Mucosa of rectum (tissue), 2 donors: ENCODE data around the gene PIEZO2.

Experiments used
- H3K27ac ChIP-seq, 2 donors: one replicate each; pipeline ENCODE4 v1.7.0; 2013; ENCODE audit warnings: inconsistent platforms in 2 of 2, low read depth in 2 of 2, low read length in 2 of 2
- H3K27me3 ChIP-seq, 2 donors: one replicate each; pipeline ENCODE4 v1.7.0; 2013; ENCODE audit warnings: low read length in 2 of 2; ENCODE audit not compliant: control insufficient read depth in 2 of 2, insufficient read depth in 2 of 2
- H3K36me3 ChIP-seq, 2 donors: one replicate each; pipeline ENCODE4 v1.7.0; 2013; ENCODE audit warnings: low read length in 2 of 2; ENCODE audit not compliant: control insufficient read depth in 2 of 2, insufficient read depth in 2 of 2
- H3K4me1 ChIP-seq, 2 donors: one replicate each; pipeline ENCODE4 v1.7.0; 2013; ENCODE audit warnings: low read length in 2 of 2, mild to moderate bottlenecking in 1 of 2; ENCODE audit not compliant: control insufficient read depth in 2 of 2, insufficient read depth in 2 of 2
- H3K4me3 ChIP-seq, 2 donors: one replicate each; pipeline ENCODE4 v1.7.0; 2013; ENCODE audit warnings: low read length in 2 of 2
- H3K9ac ChIP-seq, 2 donors: one replicate each; pipeline ENCODE4 v1.7.0; 2013; ENCODE audit warnings: low read length in 2 of 2, low read depth in 1 of 2, mild to moderate bottlenecking in 1 of 2
- H3K9me3 ChIP-seq, 2 donors: one replicate each; pipeline ENCODE4 v1.7.0; 2013; ENCODE audit warnings: low read length in 2 of 2; ENCODE audit not compliant: control insufficient read depth in 2 of 2
- donor health status: healthy.
- donor health status: Normal muscosa, but diverticular disease.

PIEZO2 gene

GRCh38 chr18:10771053-10771709 lies 378.2 kb downstream of the PIEZO2 start:
- H3K4me1 ChIP-seq, result no peaks in the 10 kb centered on the region
- no peak overlapping the region for H3K4me3 ChIP-seq
- H3K27ac ChIP-seq, result no peak overlapping the region
- no peaks in the 10 kb centered on the region for H3K36me3 ChIP-seq
- peaks cover 0 to 3% of the 10 kb centered on the region in 2 donors for H3K27me3 ChIP-seq
- H3K9me3 ChIP-seq, result no peaks in the 10 kb centered on the region
- no peak overlapping the region for H3K9ac ChIP-seq

DNA sequence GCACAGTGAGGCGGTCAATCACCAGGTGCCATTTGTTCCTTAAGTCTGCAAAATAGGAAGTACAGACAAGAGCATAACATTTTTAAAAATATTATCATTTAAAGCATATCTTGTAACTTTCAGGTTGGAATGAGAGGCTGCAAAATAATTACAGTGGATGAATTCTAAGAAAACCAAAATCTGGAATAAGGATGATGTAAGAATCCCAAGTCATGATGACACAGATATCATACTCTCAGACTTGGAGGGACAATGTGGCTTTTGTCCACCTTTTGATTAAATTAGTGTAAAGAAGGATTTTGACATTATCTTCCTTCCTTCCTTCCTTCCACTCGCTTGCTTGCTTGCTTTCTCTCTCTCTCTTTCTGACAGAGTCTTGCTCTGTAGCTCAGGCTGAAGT lies 379.1 kb downstream of the PIEZO2 start:
- no peaks in the 10 kb centered on the region for H3K36me3 ChIP-seq
- no peaks in the 10 kb centered on the region for H3K4me1 ChIP-seq
- no peak overlapping the region for H3K27ac ChIP-seq
- no peak overlapping the region for H3K4me3 ChIP-seq
- no peaks in the 10 kb centered on the region for H3K9me3 ChIP-seq
- no peak overlapping the region for H3K9ac ChIP-seq
- H3K27me3 ChIP-seq, result no peaks in the 10 kb centered on the region

- Histone ChIP-seq H3K27me3 (no peaks in the 10 kb centered on the region), H3K27ac (no peak overlapping the region), H3K36me3 (no peaks in the 10 kb centered on the region), H3K4me3 (no peak overlapping the region), H3K9ac (no peak overlapping the region), H3K9me3 (no peaks in the 10 kb centered on the region), H3K4me1 (no peaks in the 10 kb centered on the region)
Observed at GRCh38 chr18:10768221-10768620, 381.1 kb downstream of the PIEZO2 start.

DNA sequence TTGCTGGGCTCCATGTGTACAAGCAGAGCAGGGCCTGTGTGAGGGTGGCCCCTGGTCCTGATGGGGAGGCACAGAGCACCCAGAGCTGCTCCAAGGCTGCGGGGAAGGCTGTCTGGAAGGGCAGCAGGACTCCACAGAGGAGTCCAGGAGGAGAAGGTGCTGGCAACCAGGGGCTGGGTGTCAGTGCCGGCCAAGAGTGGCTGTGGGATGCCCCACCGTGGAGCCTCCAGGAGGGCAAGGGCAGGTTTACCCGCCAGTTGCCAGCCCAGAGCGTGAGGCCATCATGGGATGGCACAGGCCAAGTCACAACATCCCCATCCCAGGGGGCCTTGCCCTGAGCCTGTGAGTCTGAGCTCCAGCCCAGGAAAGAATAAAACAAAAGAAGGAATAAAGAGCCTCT lies 381.7 kb downstream of the PIEZO2 start:
- no peaks in the 10 kb centered on the region for H3K27me3 ChIP-seq
- H3K36me3 ChIP-seq, result no peaks in the 10 kb centered on the region
- H3K9me3 ChIP-seq, result no peaks in the 10 kb centered on the region
- H3K4me3 ChIP-seq, result no peak overlapping the region
- H3K9ac ChIP-seq, result no peak overlapping the region
- no peak overlapping the region for H3K27ac ChIP-seq
- H3K4me1 ChIP-seq, result no peaks in the 10 kb centered on the region

DNA sequence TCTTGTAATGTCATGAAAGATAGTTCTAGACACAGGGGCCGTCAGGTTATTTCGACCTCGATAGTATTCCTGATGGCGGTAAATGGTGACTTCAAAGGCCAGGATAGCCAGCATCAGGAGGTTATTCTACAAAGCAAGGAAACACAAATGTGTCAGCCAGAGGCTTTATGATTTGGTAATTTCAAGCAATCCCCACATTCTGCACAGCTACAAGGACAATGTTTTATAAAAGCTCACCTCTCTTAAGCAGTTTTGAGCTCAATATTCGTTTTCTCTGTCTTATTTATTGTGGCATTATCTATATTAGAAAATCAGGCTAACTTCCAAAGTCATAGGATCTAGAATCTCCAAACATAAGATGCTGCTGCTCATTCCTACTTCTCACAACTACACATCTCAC lies 388.4 kb downstream of the PIEZO2 start:
- Histone ChIP-seq H3K4me1 (no peaks in the 10 kb centered on the region), H3K9ac (no peak overlapping the region), H3K4me3 (no peak overlapping the region), H3K27ac (no peak overlapping the region), H3K27me3 (no peaks in the 10 kb centered on the region), H3K36me3 (no peaks in the 10 kb centered on the region), H3K9me3 (no peaks in the 10 kb centered on the region)

GRCh38 chr18:10759241-10759640 lies 390.1 kb downstream of the PIEZO2 start:
- Histone ChIP-seq H3K9me3 (no peaks in the 10 kb centered on the region), H3K4me3 (no peak overlapping the region), H3K9ac (no peak overlapping the region), H3K27me3 (no peaks in the 10 kb centered on the region), H3K27ac (no peak overlapping the region), H3K36me3 (no peaks in the 10 kb centered on the region), H3K4me1 (no peaks in the 10 kb centered on the region)

GRCh38 chr18:10757946-10758345 lies 391.4 kb downstream of the PIEZO2 start:
- H3K27ac ChIP-seq, result no peak overlapping the region
- H3K27me3 ChIP-seq, result no peaks in the 10 kb centered on the region

DNA sequence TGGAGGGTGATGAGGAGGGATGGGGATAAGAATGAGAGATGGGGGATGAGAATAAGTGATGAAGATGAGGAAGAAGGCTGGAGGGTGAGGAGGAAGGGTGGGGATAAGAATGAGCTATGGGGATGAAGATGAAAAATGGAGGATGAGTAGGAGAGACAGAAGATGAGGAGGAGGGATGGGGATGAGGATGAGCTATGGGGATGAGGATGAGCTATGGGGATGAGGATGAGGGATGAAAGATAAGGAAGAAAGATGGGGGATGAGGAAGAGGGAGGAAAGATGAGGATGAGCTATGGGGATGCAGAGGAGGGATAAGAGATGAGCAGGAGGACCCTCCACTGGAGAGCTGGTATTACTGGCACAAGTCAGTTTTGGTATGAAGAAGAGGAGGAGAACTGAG lies 392.0 kb downstream of the PIEZO2 start:
- no peak overlapping the region for H3K9ac ChIP-seq
- no peaks in the 10 kb centered on the region for H3K9me3 ChIP-seq
- H3K4me3 ChIP-seq, result no peak overlapping the region
- H3K4me1 ChIP-seq, result no peaks in the 10 kb centered on the region
- H3K27me3 ChIP-seq, result no peaks in the 10 kb centered on the region
- no peak overlapping the region for H3K27ac ChIP-seq
- H3K36me3 ChIP-seq, result no peaks in the 10 kb centered on the region

More at GRCh38 chr18:10757946-10758345, 391.4 kb downstream of the PIEZO2 start:
- no peaks in the 10 kb centered on the region for H3K4me1 ChIP-seq
- H3K4me3 ChIP-seq, result no peak overlapping the region
- H3K9ac ChIP-seq, result no peak overlapping the region
- H3K9me3 ChIP-seq, result no peaks in the 10 kb centered on the region
- H3K36me3 ChIP-seq, result no peaks in the 10 kb centered on the region

- H3K36me3 ChIP-seq, result no peaks in the 10 kb centered on the region
- H3K27me3 ChIP-seq, result no peaks in the 10 kb centered on the region
- H3K4me3 ChIP-seq, result no peak overlapping the region
- no peaks in the 10 kb centered on the region for H3K4me1 ChIP-seq
- no peak overlapping the region for H3K27ac ChIP-seq
- H3K9me3 ChIP-seq, result no peaks in the 10 kb centered on the region
- no peak overlapping the region for H3K9ac ChIP-seq
Observed at GRCh38 chr18:10755855-10756254, 393.5 kb downstream of the PIEZO2 start.

DNA sequence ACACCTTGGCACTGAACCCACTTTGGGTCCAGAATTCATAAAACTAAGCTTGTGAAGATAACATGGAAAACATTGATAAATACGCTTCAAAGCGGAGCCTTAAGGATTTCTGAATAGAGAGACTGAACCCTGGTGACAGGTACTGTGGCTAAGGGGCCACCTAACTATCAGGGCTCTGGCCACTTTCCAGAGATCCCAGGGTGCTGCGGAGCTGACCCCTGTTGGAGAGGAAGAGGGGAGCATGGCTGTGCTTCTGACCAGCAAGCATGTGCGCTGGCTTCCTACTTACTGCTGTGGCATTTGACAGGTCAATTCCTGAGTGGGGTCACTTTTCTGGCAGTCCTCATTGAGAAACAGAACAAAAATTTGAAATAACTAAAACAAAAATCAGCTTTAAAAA lies 395.2 kb downstream of the PIEZO2 start:
- Histone ChIP-seq H3K4me1 (no peaks in the 10 kb centered on the region), H3K4me3 (no peak overlapping the region), H3K27ac (no peak overlapping the region), H3K9me3 (no peaks in the 10 kb centered on the region), H3K9ac (no peak overlapping the region), H3K27me3 (no peaks in the 10 kb centered on the region), H3K36me3 (no peaks in the 10 kb centered on the region)

- Histone ChIP-seq H3K36me3 (no peaks in the 10 kb centered on the region), H3K4me1 (no peaks in the 10 kb centered on the region), H3K9me3 (no peaks in the 10 kb centered on the region), H3K4me3 (no peak overlapping the region), H3K27me3 (no peaks in the 10 kb centered on the region), H3K27ac (no peak overlapping the region), H3K9ac (no peak overlapping the region)
Observed at GRCh38 chr18:10752382-10752781, 397.0 kb downstream of the PIEZO2 start.
